ENCODE measurements around the gene RFX5.
"Not testable (repeated sequence)": the region's sequence is repeated elsewhere in the genome, so short reads cannot be mapped to it uniquely, and the experiment has no call there.

Gene RFX5

DNA sequence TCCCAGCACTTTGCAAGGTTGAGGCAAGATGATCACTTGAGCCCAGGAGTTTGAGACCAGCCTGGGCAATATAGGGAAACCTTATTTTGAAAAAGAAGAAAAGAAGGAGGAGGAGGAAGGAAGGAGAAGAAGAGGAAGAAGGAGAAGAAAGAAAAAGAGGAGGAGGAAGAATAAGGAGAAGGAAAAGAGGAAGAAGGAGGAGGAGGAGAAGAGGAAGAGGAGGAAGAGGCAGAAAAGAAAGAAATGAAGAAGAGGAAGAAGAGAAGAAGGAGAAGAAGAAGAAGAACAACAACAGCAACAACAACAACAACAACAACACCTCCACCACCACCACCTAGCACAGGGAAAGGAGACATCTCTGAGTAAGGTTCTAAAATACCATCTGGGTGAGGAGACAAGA, 14.8 kb upstream of the RFX5 start:
- DNase-seq = no peak

DNA sequence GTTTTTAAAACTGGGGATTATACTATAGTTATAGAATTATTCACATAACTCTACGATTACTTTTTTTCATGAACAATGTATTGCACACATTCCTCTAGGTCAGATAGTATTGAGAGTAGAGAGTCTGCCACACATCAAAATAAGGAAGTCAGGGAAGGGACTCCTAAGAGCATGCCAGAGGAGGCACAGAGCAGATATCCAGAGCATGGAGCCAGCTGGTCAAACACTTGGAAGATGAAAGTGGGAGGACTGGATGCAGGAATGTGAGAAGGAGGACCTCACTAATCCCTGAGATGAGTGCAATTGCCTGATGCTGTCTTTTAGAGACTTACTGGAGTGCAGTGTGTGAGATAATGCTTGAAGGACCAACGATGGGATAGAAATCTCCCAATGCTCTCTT, 9.6 kb upstream of the RFX5 start:
- DNase-seq = no peak

DNA sequence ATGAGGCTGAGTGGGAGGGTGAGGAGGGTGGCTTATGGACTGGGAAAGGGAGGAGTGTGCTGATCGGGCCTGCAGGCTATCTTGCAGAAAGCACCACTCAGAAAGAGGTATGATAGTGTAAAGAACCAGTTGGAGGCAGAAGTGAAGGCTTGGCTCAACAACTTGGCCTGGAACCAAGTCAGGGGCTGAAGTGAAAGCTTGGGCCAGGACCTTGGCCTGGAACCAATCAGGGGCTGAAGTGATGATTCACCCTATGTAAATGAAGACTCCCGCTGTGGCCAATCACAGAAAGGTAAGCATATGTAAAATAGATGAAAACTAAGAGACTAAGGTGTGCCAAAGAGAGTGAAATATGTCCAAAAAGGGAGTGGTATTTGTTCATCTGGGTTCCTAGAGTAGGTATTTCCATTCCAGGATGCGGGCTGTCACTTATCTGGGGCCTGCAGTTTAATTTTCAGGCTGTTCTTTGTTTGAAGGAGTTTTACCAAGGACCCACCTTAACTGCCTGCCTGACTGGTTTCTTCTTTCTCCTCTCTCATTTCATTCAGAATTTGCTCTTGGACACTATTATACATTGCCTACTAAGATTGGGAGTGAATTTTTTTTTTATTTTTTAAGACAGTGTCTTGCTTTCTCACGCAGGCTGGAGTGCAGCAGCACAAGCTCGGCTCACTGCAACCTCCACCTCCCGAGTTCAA, 5.1 kb upstream of the RFX5 start:
- no peak for DNase-seq

DNA sequence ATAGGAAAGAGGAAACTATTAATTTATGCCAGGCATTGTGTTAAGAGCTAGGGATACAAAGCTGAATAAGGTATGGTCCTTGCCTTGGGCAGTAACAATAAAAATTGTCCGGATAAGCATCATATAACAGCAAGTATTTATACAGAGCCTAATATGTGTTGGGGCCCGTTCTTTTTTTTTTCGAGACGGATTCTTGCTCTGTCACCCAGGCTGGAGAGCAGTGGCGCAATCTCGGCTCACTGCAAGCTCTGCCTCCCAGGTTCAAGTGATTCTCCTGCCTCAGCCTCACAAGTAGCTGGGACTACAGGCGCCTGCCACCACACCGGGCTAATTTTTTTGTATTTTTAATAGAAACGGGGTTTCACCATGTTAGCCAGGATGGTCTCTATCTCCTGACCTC, 3.3 kb upstream of the RFX5 start:
- not testable (repeated sequence) for DNase-seq

DNA sequence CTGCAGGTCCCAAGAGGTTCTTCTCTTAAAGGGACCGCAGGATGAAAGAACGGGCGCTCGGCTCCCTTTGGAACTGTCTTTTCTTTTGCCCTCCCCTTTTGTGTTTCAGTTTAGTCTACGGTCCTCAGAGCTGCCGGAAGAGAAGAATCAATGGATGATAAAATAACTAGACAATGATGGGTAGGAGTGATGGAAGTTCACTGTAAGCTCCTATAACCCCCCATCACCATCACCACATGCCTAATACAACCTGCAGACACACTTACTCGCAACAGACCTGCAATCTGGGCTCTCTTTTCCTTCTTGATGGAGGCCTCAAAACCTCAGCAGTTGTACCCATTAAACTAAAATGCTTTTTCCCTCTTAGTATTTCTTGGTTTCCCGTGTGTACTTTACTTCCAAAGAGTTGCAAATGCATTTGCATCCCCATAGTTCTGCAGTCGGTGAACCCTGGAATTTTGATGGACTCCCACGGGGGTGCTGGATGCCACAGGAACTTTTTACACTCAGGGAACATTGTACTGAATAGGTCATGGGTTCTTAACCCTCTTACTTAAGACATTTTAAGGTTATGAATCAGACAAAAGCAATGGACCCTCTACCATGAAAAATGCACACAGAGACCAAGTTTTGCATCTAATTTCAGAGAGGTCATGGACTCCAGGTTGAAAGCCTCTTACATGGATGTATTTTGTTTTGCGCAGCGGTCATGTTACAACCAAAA, 633 bp upstream of the RFX5 start:
- DNase-seq = no peak

DNA sequence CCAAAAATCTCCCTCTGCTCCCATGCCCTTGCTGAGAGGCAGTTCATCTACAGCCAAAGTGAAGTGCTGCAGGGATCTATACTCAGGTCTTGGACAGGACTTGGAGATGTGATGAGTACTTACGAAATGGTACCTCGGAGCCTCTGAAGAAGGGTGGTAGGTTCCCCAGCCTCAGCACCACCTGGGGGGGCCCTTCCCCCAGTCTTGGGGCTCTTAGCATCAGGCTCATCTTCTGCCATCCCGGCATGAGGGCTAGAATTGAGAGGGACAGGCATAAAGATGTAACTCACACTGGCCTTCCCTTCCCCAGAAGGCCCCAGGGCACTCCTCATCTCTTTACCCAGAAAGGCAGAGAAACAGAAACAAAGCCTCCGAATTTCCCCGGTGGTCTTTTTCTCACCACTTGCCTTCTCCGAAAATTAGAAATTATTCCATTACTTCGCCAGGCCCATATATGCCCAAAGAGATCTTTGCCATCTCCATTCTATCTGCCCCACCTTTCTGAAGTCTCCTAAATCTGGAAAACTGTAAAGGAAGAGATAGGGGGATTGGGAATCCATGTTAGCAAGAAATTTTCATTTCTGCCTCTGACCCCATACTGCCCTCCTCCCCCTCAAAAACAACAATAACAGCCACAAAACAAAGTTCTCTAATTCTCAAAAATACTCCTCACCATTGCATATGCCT, 827 bp downstream of the RFX5 start:
- DNase-seq = peak; percentile 29

DNA sequence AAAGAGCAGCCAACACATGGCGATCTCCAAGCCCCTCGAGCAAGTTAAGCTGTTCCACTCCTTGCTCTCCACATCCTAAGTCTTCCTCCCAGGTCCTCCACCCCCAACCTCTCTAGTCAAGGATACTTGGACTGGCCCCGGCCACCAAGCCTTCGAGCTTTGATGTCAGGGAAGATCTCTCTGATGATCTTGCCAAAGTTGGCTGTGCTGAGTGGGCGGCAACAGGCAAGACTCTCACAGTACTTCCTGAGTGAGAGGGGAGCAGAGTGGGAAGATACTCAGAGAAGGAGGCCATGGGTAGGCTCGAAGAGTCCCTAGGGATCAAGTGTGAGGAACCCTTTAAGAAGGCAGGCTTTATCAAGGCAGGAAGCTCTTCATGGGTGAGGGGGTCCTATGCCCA, 2.8 kb downstream of the RFX5 start:
- DNase-seq = no peak

DNA sequence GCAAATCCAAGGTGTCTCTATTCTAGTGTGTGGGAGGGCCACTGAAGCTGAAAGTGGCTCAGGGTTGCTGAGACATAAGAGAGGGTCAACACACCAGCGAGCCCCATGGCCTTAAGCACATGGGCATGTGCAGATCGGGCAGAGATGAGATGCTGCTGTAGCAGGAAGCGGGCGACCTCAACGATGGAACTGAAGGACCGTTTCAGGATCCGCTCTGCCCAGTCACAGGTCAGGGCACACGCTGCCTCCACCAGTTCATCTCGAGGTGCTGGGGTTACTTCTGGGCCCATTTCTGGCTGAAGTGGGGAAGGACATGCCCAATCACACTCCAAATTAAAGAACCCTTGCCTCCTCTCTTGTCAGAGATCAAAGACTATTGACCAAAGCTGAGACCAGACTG, 3.5 kb downstream of the RFX5 start:
- no peak for DNase-seq

DNA sequence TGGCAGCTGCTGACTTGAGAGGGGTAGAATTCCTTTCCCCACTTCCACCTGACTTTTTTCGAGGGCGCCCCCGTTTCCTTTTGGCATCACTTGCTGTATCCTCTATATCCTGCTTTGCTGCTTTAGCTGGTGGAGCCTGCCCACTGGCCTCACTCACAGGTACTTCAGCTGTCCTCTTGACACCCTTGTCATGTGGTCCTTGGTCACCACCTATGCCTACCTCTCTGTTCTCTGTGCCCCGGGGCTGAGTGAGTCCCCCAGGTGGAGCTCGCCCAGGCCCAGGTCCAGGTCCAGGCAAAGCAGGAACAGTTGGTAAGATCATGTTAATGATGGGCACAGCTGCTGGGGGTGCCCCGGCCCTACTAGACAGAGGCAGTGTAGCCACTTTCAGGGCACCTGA, 4.5 kb downstream of the RFX5 start:
- no peak for DNase-seq

DNA sequence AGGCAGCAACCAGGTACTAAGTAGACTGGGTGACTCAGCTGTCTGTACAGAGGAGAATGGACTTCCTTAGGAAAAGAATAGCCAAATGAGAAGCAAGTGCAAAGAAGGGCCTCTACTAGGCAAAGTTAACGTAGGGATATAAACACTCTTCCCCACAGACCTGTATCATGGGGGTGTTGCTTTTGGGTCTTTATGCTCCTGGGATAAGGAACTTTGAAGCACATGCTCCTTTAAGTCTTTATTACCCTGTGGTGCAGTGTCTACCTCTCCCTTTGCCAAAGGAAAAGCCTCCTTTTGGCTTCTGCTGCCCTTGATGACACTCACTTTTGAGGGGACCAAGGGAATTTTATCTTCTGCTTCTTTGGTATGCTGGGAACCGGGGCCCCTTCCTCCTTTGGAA, 5.0 kb downstream of the RFX5 start:
- no peak for DNase-seq

DNA sequence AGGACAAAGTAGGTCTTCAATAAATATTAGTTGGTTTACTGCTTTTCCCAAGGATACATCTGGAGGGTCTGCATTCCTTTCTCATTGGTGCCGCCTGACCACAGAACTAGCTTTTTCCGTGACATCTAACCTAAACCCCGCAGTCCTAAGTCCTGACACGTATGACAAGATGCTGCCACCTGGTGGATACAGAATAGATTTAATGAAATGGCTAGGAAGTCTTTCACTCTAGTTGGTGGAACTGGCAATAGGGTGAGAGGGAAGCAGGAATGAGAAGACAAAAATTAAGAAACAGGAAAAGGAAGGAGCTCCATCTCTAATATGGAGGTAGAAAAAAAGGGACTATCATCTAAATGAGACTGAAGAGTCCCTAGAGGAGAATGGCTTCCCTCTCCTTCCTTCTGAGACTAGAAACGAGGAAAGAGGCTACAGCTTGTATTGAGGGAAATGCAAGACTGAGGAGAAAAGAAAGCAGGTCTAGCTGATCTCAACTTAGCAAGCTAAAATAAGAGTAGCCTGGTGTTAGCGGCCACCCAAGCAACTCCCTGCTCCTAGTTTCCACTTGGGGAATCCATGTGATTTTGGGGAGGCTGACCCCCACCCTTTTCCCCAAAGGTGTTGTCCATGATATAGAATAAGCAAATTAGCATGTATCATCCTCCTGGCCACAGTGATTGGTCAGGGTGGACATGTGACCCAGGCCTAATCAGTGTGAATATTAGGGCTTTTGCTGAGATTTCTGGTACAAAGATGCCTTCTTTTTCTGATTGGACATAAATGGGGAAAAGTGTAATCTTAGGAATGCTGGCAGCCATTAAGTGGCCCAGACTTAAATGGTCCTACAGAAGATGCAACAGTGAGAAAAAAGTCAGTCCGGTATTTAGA, 5.9 kb downstream of the RFX5 start:
- peak; percentile 83 for DNase-seq

DNA sequence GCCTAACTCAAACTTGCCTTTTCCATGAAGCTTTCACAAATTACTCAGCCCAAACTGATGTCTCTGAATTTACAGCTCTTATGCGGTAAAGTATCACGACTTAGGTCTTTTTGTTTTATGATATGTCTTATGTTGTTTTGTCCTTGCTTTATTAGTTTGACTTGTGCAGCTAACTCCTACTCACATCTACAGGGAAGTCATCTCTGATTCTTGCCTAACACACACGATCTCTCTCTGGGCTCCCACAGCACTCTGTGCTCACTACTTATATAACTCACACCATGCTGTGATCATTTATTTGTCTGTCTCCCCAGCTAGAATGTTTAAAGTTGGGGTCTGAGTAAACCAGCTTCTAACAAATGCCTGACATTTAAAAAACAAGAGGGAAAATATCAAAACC, 10.5 kb downstream of the RFX5 start:
- no peak for DNase-seq

DNA sequence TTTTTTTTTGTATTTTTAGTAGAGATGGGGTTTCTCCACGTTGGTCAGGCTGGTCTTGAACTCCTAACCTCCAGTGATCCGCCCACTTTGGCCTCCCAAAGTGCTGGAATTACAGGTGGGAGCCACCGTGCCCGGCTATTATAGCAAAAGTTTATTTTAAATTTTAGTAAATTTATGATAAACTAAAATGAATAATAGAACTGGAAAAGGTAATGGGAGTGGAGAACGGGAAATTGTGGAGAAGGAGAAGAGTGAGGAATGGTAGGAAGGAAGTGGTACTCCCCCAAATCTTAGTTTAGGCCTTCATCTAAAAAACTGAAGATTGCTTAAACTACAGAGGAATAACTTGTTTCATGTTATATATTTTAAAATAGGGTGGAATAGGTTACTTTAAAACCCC, 12.2 kb downstream of the RFX5 start:
- no peak for DNase-seq

DNA sequence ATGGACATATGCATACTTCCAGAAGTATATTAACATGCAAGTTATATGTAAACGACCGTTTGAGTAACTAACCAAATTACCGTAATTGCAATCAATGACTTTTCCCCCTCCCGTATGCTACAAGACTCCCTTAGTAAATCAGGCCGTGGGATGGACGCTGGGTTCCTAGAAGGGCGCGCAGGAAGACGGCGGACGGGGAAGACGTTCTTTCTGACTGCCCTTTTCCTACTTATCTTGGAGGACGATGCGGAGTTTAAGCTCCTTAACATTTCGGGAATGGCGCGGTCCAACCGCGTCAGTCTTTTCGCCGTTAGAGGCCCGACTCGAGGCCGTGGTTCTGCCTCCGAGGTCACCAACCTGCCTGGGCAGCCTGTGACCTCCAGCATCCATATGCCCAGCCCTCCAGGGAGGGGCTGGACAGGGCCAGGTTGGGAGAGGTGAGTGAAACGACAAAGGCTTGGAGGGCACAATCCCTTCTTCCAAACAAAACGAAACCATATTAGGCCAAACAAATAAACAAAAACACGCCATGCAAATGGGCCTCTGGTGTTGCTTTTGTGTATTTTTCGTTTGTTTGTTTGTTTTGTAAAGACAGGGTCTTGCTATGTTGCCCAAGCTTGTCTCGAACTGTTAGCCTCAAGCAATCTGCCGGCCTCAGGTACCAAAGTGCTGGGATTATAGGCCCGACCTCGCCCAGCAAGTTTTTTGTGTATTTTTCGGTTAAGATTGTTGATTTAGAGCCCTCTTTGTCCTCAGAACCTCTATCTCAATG, 19.0 kb downstream of the RFX5 start:
- DNase-seq = no peak

DNA sequence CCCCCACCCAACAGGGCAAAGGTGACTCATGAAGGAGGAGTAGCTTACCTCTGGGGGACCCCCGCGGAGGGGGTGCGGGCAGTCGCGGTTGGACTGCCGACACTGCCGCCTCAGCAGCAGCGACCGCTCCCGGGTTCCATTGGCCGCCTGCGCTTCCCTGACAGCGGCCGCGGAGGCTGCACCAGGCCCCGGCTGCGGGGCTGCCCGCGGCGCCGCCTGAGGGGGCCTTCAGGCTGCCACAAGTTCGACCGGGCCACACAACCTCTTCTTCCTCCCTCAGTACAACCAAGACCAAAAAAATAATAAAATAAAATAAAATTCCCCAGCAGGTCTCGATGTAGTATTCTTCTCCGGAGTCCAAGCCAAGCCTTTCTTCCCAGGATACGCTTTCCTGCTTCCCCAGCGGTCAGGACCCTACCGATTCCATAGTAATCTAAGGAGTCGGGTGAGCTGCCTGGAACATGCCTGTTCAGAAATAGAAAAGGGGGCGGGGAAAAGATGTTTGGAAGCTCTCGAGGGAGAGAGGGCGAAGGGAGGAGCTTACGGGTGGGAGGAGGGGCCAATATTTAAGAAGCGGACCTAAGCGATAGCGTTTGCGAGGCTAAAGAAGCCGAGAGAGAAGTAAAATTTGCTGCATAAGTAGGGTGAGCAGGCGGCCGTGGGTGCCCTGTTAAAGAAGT, 19.7 kb downstream of the RFX5 start, which contains the start of gene PI4KB:
TSS of gene PI4KB (minus strand) at position 194 of the 680 bp plus-strand sequence. CDS start 10,935 bp downstream, outside the sequence.
- DNase-seq = peak; percentile 97

DNA sequence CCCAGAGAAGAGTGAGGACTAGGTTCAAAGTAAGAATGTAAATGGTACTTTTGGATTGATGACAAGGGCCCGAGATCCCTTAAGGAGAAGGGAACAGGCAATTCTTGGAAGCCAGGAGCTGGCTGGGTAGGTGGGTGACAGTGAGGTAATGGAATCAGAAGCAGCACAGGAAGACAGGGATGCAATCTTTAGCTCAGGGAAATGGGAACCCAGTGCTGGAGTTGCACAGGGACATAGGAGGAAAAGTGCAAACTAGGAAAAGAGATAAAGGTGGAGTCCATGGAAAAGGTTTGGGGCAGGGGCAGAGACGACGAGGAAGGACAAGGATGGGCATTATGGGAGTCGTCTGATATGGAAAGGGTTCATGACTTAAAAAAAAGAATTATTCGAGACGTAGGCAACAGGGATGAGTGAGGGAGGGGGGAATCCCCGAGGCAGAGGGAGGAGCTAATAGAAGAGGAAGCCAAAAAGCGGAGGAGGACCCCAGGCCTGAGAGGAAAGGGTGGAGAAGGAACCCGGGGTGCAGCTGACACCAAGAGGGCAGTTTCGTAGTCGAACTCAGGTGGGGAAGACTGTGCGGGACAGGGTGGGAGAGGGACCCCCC, 20.3 kb downstream of the RFX5 start:
- peak; percentile 78 for DNase-seq

DNA sequence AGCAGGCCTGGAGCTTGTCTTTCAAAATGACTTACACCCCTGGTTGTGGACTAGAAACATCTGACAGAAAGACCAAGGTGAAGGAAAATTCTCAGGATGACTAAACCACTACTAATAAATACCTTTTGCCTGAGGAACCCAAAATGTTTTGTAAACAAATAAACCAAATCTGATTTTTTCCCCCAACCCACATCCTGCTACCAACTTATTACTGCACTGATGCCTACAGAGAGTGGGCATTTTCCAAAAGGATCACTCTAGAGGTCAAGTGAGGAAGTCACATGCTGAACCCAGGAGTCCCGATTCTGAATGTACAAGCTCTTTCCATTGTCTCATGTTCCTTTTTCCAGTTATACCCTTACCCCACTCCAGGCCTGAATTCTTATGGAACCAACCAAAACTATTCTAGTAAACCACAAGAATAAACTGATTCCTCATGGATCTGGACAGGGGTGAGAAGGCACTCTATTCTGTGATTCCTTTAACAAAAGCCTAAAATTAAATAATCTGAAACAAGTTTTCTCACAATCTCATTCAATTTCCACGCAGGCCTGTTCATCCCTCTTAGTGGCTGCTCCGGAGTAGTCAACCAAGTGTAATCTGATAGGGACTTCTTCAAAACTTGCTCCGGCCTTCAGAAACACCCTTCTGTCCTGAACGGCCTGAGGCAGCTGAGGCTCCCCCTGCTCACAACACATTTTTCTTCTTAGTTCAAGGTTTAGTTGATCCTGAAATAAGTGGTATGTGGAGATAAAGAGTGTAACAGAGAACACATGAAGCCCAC, 21.2 kb downstream of the RFX5 start:
- no peak for DNase-seq

DNA sequence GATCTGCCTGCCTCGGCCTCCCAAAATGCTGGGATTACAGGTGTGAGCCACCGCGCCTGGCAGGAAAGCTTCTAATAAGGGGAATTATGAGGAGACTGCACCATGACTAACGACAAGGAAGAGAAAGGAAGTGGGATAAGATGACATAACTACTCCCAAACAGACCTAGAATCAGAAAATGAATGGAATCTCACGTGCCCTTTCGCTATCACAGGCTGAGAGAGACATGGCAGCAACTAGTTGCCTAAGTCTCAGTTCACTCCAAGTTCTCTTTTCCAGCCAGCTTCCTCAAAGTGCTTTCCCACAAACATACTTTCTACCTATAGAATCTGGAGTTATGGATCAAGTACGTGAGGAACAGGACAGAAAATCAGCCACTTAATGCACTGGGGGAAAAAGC, 21.8 kb downstream of the RFX5 start:
- DNase-seq = no peak

DNA sequence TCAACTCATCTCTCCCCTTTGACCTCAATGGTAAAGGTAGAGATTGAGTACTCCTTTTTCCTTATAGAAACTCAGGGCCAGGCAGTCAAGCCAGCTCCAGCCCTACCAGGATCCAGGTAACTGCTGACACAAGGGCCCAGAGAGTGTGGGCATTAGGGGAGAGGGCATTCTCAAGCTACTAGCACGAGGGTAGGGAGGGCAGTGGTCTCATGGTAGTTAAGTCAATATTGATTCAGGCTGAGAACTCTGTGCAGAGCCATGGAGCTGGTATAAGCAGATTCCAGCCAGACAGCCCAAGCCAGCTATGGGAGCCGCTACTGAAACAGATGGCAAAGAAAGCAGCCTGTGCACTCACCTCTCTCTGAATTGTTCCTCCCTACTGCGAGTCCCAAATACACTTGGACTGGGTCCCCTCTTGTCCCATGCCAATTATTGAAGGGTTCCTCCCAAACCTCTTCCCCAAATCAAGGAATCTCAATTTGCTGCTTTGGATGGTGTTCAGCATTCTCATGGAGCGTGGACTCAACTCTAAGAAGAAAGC, 22.6 kb downstream of the RFX5 start:
- DNase-seq = no peak

DNA sequence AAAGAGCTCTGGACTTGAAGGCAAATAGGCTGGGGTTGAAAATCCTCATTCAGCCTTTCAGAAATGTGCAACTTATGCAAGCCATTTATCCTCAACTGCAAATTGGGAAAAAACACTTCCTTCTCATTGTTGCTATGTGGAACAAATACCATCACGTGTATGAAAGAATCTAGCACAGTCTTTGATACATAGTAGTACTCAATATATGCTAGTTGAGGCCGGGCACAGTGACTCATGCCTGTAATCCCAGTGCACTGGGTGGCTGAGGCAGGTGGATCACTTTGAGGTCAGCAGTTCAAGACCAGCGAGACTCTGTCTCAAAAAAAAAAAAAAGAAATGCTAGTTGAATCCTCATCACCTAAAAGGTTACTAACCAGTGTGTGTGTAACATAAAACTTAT, 28.1 kb downstream of the RFX5 start:
- DNase-seq = no peak
